ENCODE data around the gene CGGBP1. TPM values are rescaled to one million over a fixed set of nuclear protein-coding genes. Genes with fewer than 3 reads are reported as not detected.

CGGBP1 gene, protein sequence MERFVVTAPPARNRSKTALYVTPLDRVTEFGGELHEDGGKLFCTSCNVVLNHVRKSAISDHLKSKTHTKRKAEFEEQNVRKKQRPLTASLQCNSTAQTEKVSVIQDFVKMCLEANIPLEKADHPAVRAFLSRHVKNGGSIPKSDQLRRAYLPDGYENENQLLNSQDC
- total RNA-seq: 48.5 TPM
- long read RNA-seq, full-length matches to known transcripts: 50 of 53 reads
- long read RNA-seq, partial matches to known transcripts: 0 of 53 reads
- long read RNA-seq, other reads (novel, unspliced or antisense): 3 of 53 reads

DNA sequence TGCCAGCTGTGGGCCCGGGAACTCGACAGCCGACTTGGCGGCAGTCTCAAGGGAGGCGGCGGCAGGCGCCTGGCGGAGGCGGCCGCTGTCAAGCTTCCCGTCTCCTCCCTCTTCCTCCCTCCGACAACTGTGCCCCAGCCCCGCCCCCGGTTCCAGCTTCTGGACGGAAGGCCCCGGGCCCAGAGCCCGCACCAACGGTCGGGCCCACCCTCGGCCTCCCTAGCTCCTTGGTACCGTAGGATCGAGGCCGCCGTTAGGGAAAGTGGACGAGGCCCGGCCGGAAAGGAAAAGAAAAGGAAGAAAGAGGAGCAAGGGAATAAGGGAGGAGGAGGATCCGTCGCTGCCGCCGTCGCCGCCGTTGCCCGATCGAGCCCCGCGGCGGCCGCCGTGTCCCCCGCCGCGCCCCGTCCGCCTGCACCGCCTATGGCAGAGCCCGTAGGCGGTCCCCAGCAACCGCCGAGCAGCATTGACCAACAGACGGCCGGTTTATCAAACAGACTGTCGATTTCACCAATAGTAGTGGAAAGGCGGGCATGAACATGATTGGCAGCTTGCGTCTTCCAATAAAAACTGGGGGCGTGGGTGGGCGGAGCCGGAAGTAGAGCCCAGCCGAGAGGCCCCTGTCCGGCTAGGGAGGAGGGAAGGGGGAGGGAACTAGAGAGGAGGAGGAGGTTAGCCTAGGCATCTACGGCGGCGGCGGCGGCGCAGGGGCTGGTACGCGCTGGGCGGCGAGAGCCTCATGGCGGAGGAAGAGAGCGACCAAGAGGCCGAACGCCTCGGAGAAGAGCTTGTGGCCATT is at the start of gene CGGBP1, which contains the start of gene ZNF654:
Gene CGGBP1, minus strand, starts transcription at position 425 of the 799 bp plus-strand sequence. CDS start 3,029 bp downstream, outside the sequence.
Gene ZNF654, plus strand, starts transcription at position 675 of the 799 bp plus-strand sequence. Its CDS starts 65 bp downstream, at position 740.
- Histone ChIP-seq H3K36me3 (peaks cover 25% of the 10 kb centered on the region), H3K4me3 (peak within 1 kb of the TSS; percentile 93), H3K27me3 (ENCODE audit: low read depth) (no peaks in the 10 kb centered on the region), H3K4me1 (peaks cover 70% of the 10 kb centered on the region), H3K27ac (replicated peaks) (peak within 1 kb of the TSS; percentile 99), H3K9me3 (replicated peaks) (no peaks in the 10 kb centered on the region)
- intact Hi-C loops (cut with micrococcal nuclease): no loop called here
- DNase-seq: peak; percentile 98
- TF ChIP-seq, protein P1, sequence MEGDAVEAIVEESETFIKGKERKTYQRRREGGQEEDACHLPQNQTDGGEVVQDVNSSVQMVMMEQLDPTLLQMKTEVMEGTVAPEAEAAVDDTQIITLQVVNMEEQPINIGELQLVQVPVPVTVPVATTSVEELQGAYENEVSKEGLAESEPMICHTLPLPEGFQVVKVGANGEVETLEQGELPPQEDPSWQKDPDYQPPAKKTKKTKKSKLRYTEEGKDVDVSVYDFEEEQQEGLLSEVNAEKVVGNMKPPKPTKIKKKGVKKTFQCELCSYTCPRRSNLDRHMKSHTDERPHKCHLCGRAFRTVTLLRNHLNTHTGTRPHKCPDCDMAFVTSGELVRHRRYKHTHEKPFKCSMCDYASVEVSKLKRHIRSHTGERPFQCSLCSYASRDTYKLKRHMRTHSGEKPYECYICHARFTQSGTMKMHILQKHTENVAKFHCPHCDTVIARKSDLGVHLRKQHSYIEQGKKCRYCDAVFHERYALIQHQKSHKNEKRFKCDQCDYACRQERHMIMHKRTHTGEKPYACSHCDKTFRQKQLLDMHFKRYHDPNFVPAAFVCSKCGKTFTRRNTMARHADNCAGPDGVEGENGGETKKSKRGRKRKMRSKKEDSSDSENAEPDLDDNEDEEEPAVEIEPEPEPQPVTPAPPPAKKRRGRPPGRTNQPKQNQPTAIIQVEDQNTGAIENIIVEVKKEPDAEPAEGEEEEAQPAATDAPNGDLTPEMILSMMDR (IDR thresholded peaks at IDR 0.05; ENCODE audit: borderline replicate concordance): no peak

DNA sequence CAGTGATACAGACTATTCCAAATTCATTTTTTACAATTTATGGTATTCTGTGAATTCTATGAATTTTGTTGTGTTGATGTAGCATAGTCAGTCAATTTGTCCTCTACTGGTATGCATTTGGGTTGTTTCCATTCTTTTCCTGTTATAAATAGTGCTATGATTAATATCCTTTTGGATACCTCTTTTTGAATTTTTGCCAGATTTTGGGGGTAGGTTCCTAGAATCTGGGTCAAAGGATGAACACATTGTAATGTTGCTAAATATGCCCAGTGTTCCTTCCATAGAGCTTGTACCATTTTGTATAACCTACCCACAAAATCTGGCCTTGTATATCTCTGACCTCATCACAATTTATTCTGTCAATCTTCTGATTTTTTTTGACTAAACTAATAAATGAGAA is 46.5 kb upstream of the CGGBP1 start:
- intact Hi-C loops (cut with micrococcal nuclease): no loop called here

DNA sequence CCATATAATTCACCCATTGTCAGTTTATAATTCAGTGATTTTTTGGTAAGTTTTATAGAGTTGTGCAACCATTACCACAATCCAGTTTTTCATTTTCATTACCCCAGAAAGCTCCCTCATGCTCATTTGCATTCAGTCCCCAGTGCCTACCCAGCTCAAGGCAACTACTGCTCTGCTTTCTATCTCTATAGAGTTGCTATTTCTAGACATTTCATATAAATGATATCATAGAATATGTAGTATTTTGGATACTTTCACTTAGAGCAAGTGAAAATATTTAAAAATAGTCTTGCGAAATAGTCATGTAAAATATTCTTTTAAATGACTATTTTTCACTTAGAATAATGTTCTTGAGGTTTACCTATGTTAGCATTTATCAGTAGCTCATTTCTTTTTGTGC is 42.3 kb upstream of the CGGBP1 start:
- no peak for DNase-seq
- intact Hi-C loops (cut with micrococcal nuclease): no loop called here

More for the DNA sequence above, 46.5 kb upstream of the CGGBP1 start:
- Histone ChIP-seq H3K4me3 (no peak overlapping the region), H3K27ac (replicated peaks) (no peak overlapping the region), H3K27me3 (ENCODE audit: low read depth) (no peaks in the 10 kb centered on the region), H3K9me3 (replicated peaks) (peaks cover 14% of the 10 kb centered on the region), H3K4me1 (peaks cover 37% of the 10 kb centered on the region), H3K36me3 (no peaks in the 10 kb centered on the region)
- no peak for DNase-seq
- TF ChIP-seq, protein P1 (IDR thresholded peaks at IDR 0.05; ENCODE audit: borderline replicate concordance): no peak

DNA sequence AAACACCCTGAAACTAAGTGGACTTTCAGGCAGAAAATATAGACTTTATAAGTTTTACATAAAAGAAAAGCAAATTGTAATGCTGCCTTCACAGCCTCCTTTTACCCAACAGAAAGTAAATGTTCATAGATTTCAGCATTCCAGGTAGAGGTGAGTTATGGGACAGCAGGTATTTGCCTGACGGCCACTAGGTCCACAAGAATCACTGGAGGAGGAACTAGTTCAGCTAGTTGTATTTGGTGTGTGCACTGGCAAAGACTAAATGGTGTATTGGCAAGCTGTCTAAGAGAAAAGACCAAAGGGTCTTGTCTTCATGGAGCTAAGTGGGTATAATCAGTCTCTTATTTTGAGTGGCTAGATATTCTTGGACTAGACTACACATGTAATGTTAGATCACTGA is 34.5 kb upstream of the CGGBP1 start:
- no peak overlapping the region for H3K4me3 ChIP-seq
- intact Hi-C loops (cut with micrococcal nuclease): no loop called here
- no peak for DNase-seq
- H3K36me3 ChIP-seq: peaks cover 27% of the 10 kb centered on the region
- no peak overlapping the region for H3K27ac ChIP-seq (replicated peaks)
- H3K27me3 ChIP-seq (ENCODE audit: low read depth): no peaks in the 10 kb centered on the region
- TF ChIP-seq, protein P1 (IDR thresholded peaks at IDR 0.05; ENCODE audit: borderline replicate concordance): no peak
- H3K4me1 ChIP-seq: peaks cover 13% of the 10 kb centered on the region
- H3K9me3 ChIP-seq (replicated peaks): no peaks in the 10 kb centered on the region

More for the DNA sequence above, 42.3 kb upstream of the CGGBP1 start:
- Histone ChIP-seq H3K27me3 (ENCODE audit: low read depth) (no peaks in the 10 kb centered on the region), H3K36me3 (peaks cover 4% of the 10 kb centered on the region), H3K27ac (replicated peaks) (no peak overlapping the region), H3K9me3 (replicated peaks) (peaks cover 21% of the 10 kb centered on the region), H3K4me3 (no peak overlapping the region), H3K4me1 (peaks cover 14% of the 10 kb centered on the region)
- TF ChIP-seq, protein P1 (IDR thresholded peaks at IDR 0.05; ENCODE audit: borderline replicate concordance): no peak

DNA sequence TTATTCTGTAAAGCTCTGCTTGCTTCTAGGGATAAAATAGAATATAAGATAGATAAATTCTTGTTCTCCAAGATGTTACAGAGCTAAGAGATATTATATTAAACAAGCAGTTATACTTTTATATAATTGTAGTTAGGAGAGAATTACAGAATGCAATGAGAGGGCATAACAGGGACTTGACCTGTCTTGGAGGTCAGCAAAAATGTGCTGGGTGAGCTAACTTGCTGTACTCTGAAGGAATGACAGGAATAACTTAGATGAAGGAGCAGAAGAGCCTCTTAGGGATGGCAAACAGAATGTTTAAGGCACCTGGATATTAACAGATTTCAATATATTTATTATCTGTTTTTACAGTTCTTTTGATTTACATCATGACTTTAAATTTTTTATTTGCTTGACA is 33.5 kb upstream of the CGGBP1 start:
- TF ChIP-seq, protein P1 (IDR thresholded peaks at IDR 0.05; ENCODE audit: borderline replicate concordance): no peak
- Histone ChIP-seq H3K27ac (replicated peaks) (no peak overlapping the region), H3K27me3 (ENCODE audit: low read depth) (no peaks in the 10 kb centered on the region), H3K4me3 (no peak overlapping the region), H3K9me3 (replicated peaks) (no peaks in the 10 kb centered on the region), H3K4me1 (peaks cover 13% of the 10 kb centered on the region), H3K36me3 (peaks cover 30% of the 10 kb centered on the region)
- DNase-seq: no peak
- intact Hi-C loops (cut with micrococcal nuclease): no loop called here

Measured in left ventricle myocardium inferior (tissue), 1 donor.